HepG2 (cell line): ENCODE measurements around the gene POLA1. TPM values are rescaled to one million over a fixed set of nuclear protein-coding genes. Genes with fewer than 3 reads are reported as not detected.
A peak's percentile ranks its signal among the peaks of the same experiment; 100 is the strongest.

ENCODE experiments used
- ATAC-seq: fragments of 200-7000 bp; cut with Tn5 transposase; 3 replicates; pipeline ENCODE4 v1.9.1; 2020; ENCODE audit warnings: mild to moderate bottlenecking, moderate library complexity
- BruUV-seq: library from RNA; stranded (reverse); fragments of 400-500 nt; replicated peaks from 2 replicates; lab custom pipeline; 2021; lab: Mats Ljungman, UMichigan
- CTCF ChIA-PET: fragments of 300-600 bp; formaldehyde crosslinking; extraction: SDS; loops from one replicate; lab custom pipeline; 2021; ENCODE audit warnings: low total read pairs, inconsistent platforms, low intra/inter-chr PET ratio; lab: Yijun Ruan, JAX
- POLR2A ChIA-PET: fragments of 350-600 bp; sonication (Branson Sonifier 250); formaldehyde crosslinking; loops from one replicate; lab custom pipeline; 2020; ENCODE audit warnings: antibody characterized with exemption, inconsistent platforms; lab: Yijun Ruan, JAX
- DNase-seq: peaks from one replicate; pipeline ENCODE4 v3.0.0-alpha.2; 2015; ENCODE audit warnings: low spot score
- FAIRE-seq: peaks from 3 replicates; lab custom pipeline; 2011; peaks lifted over from hg19 to GRCh38; lab: Jason Lieb, UNC
- H2AFZ ChIP-seq: one replicate; pipeline ENCODE4 v1.6.1; 2011; ENCODE audit warnings: low read length, inconsistent platforms
- H3K27ac ChIP-seq: fragments of 300-600 bp; 3 replicates; pipeline ENCODE4 v1.8.0; 2011; ENCODE audit warnings: mixed run types, mild to moderate bottlenecking, mixed read lengths, low read length, inconsistent platforms; ENCODE audit not compliant: insufficient read depth; ENCODE audit errors: extremely low read length
- H3K27me3 ChIP-seq, 2 experiments: fragments of 200-600 bp in 1 of 2; 2 replicates in 1 of 2; 3 replicates in 1 of 2; pipeline versions ENCODE4 v1.6.0 to v1.8.0; 2011; ENCODE audit warnings: low read length in 2 of 2, mild to moderate bottlenecking in 2 of 2, moderate library complexity in 2 of 2, inconsistent platforms in 1 of 2; ENCODE audit not compliant: insufficient read depth in 2 of 2, control insufficient read depth in 1 of 2
- H3K36me3 ChIP-seq, 2 experiments: fragments of 200-600 bp in 1 of 2; replicated peaks in 1 of 2; 2 replicates in 1 of 2; 3 replicates in 1 of 2; pipeline versions ENCODE4 v1.5.1 to v1.8.0; 2011; ENCODE audit warnings: low read length in 2 of 2, inconsistent platforms in 1 of 2; ENCODE audit not compliant: insufficient read depth in 2 of 2, control insufficient read depth in 1 of 2
- H3K4me1 ChIP-seq: 2 replicates; pipeline ENCODE4 v1.5.1; 2012; ENCODE audit warnings: low read length, inconsistent platforms; ENCODE audit not compliant: insufficient read depth
- H3K4me2 ChIP-seq: 2 replicates; pipeline ENCODE4 v1.6.0; 2011; ENCODE audit warnings: low read depth, low read length, inconsistent platforms
- H3K4me3 ChIP-seq, 3 experiments: fragments of 200-600 bp in 1 of 3; sonication (generic), shearing (Covaris generic) in 1 of 3; replicated peaks in 1 of 3; 2 replicates each; pipeline ENCODE4 v1.5.1; 2011 to 2016; ENCODE audit warnings: low read length in 3 of 3, inconsistent platforms in 2 of 3, low read depth in 2 of 3, mild to moderate bottlenecking in 2 of 3, control low read depth in 1 of 3, mixed read lengths in 1 of 3; ENCODE audit not compliant: insufficient read depth in 1 of 3
- H3K79me2 ChIP-seq: one replicate; pipeline ENCODE4 v1.6.1; 2011; ENCODE audit warnings: low read length, inconsistent platforms; ENCODE audit not compliant: insufficient read depth
- H3K9ac ChIP-seq: 2 replicates; pipeline ENCODE4 v1.6.0; 2011; ENCODE audit warnings: mild to moderate bottlenecking, low read depth, low read length, inconsistent platforms; ENCODE audit not compliant: insufficient read depth
- H3K9me3 ChIP-seq: 2 replicates; pipeline ENCODE4 v1.5.1; 2012; ENCODE audit warnings: mild to moderate bottlenecking, low read length
- H4K20me1 ChIP-seq: 2 replicates; pipeline ENCODE4 v1.6.0; 2011; ENCODE audit warnings: inconsistent platforms, mild to moderate bottlenecking, low read length, moderate library complexity; ENCODE audit not compliant: insufficient read depth
- CAMTA2 ChIP-seq: sonication (generic); formaldehyde crosslinking; IDR thresholded peaks from 2 replicates; pipeline ENCODE4 v1.4.0; 2020; ENCODE audit warnings: mild to moderate bottlenecking, missing genetic modification reagents, borderline replicate concordance
- SOX13 ChIP-seq, 3 experiments: fragments of 450-650 bp in 1 of 3; sonication (generic) in 1 of 3; formaldehyde crosslinking in 1 of 3; IDR thresholded peaks in 2 of 3; conservative IDR thresholded peaks in 1 of 3; 2 replicates each; pipeline versions ENCODE4 v1.5.0 to v1.6.1; 2016 to 2020; ENCODE audit warnings: antibody characterized with exemption in 1 of 3, mild to moderate bottlenecking in 1 of 3, missing compliant biosample characterization in 1 of 3, missing genetic modification reagents in 1 of 3, moderate library complexity in 1 of 3
- ZFP37 ChIP-seq: sonication (generic); formaldehyde crosslinking; IDR thresholded peaks from 2 replicates; pipeline ENCODE4 v1.4.0; 2020; ENCODE audit warnings: missing genetic modification reagents, borderline replicate concordance
- WGBS: methylation state at CpG from one replicate; pipeline ENCODE4 v1.1.6; 2017; ENCODE audit warnings: low lambda C conversion rate; 5-methylcytosine and 5-hydroxymethylcytosine counted together
- in situ Hi-C: cut with HindIII; loops from 2 replicates; pipeline ENCODE4 v1.10.0; 2017; ENCODE audit warnings: low pct_unique_long_range_greater_than_20kb; ENCODE audit not compliant: extremely low pct_ligation_motif_present
- intact Hi-C: fragments of 100-400 bp; cut with micrococcal nuclease; formaldehyde crosslinking; loops from one replicate; pipeline ENCODE4 v1.10.0; 2022; ENCODE audit not compliant: unreplicated experiment
- polyA plus RNA-seq, 8 experiments: library from polyadenylated mRNA; depleted of rRNA in 3 of 8; stranded (reverse) in 7 of 8; unstranded in 1 of 8; fragments of >200 nt; fragmentation: Illumina TruSeq in 4 of 8; extraction: Trizol in 4 of 8; gene quantifications; 2 replicates each; pipeline versions ENCODE4 v1.2.1 to v1.2.3, GENCODE V29; 2011 to 2016; ENCODE audit warnings: low read depth in 4 of 8, missing spikeins in 1 of 8, mixed read lengths in 1 of 8; ENCODE audit not compliant: insufficient read depth in 1 of 8
- total RNA-seq, 5 experiments: library from RNA; depleted of rRNA; stranded (reverse); fragments of >200 nt; fragmentation: Illumina TruSeq; extraction: Trizol; gene quantifications; 2 replicates each; pipeline ENCODE4 v1.2.3, GENCODE V29; 2016; ENCODE audit warnings: low read depth in 1 of 5
- TF ChIP-seq, protein P1 (sequence below): sonication (generic); formaldehyde crosslinking; IDR thresholded peaks from 2 replicates; pipeline ENCODE4 v1.4.0; 2020; ENCODE audit warnings: missing genetic modification reagents, mild to moderate bottlenecking, borderline replicate concordance
- TF ChIP-seq, protein P2 (sequence below): sonication (generic); formaldehyde crosslinking; IDR thresholded peaks from 2 replicates; pipeline ENCODE4 v1.4.0; 2020; ENCODE audit warnings: mild to moderate bottlenecking, low read depth, missing genetic modification reagents

POLA1 gene
- total and polyA plus RNA-seq, 2 of the 13 experiments (the other 11 are each of a cell fraction or from before 2014, with no cell fraction given): 3.3 to 26.5 TPM

DNA sequence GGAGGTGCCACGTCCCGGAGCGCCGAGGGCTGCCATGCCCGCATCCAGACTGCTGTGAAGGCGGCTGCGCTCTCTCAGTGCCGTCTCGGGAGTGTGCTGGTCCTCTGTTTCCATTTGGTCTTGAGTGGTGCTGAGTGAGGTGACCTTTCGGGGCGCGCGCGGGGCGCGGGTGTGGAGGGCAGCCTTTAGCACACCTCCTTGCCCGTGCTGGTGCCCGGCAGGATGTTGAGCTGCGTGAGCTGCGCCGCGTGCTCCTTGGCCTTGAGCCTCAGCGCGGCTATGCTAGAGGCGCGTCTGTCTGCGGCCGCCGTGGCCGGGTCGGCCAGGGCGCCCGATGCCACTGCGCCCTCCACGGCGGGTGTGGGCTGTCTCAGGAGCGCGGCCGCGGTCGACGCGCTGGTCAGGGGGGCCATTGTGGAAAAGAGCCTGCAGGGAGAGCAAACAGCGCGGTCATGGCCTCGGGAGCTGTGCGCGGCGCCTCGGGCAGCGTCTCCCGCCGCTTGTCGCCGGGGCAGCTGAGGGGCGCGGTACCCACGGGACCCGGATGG, 310.8 kb downstream of the POLA1 start:
- no peak for TF ChIP-seq CAMTA2 (CRISPR knock-in tag)
- no peak for TF ChIP-seq SOX13 (IDR thresholded peaks at IDR 0.05)
- no peak for TF ChIP-seq SOX13 (CRISPR knock-in tag; conservative IDR thresholded peaks at IDR 0.05 in 1 of 2, IDR thresholded peaks at IDR 0.05 in 1 of 2)
- intact Hi-C loops: no loop called here
- Histone ChIP-seq H4K20me1 (no peaks in the 10 kb centered on the region), H3K9me3 (no peaks in the 10 kb centered on the region), H3K4me3 (peak overlapping the region in 1 of 3 experiments; percentile 33; a peak in 1 of 6 replicates), H3K27ac (no peak overlapping the region), H3K79me2 (no peaks in the 10 kb centered on the region), H3K9ac (no peak overlapping the region), H3K4me2 (peak overlapping the region; percentile 27; the same call in 1 of the 2 replicates), H2AFZ (no peak overlapping the region), H3K4me1 (peaks cover 6% of the 10 kb centered on the region; the same call in 1 of the 2 replicates), H3K36me3 (no peaks in the 10 kb centered on the region), H3K27me3 (peaks cover 2 to 33% of the 10 kb centered on the region in 2 experiments; a peak in 2 of 5 replicates)
- peak; percentile 21; the same call in 2 of the 3 replicates for ATAC-seq
- no peak for FAIRE-seq
- ChIA-PET POLR2A (no interaction called here), CTCF (no interaction called here)
- no TSS peak for BruUV-seq
- in situ Hi-C loops: no loop called here
- 63% methylated on average over 4 of the region's 59 CpGs for WGBS
- DNase-seq: no peak

DNA sequence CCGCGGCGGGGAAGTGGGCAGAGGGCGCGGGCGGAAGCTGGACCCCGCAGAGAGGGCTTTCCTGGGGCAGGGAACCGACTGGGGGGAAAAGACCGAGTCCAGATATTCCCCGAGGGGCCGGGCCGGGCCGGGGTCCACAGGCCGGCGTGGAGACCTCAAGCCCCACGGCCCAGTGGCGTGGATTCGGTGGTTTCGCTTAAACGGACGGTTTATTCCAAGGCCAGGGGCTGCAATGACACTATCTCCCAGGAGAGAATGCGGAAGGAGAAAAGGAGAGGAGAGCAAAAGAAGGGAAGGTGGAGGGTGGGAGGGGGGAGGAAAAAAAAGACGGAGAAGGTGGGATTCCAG, 311.3 kb downstream of the POLA1 start:
- H3K27ac ChIP-seq: no peak overlapping the region
- BruUV-seq: no TSS peak
- peak overlapping the region in 1 of 3 experiments; percentile 33; a peak in 2 of 6 replicates for H3K4me3 ChIP-seq
- no peaks in the 10 kb centered on the region for H3K9me3 ChIP-seq
- TF ChIP-seq ZFP37: no peak
- TF ChIP-seq, protein P1, sequence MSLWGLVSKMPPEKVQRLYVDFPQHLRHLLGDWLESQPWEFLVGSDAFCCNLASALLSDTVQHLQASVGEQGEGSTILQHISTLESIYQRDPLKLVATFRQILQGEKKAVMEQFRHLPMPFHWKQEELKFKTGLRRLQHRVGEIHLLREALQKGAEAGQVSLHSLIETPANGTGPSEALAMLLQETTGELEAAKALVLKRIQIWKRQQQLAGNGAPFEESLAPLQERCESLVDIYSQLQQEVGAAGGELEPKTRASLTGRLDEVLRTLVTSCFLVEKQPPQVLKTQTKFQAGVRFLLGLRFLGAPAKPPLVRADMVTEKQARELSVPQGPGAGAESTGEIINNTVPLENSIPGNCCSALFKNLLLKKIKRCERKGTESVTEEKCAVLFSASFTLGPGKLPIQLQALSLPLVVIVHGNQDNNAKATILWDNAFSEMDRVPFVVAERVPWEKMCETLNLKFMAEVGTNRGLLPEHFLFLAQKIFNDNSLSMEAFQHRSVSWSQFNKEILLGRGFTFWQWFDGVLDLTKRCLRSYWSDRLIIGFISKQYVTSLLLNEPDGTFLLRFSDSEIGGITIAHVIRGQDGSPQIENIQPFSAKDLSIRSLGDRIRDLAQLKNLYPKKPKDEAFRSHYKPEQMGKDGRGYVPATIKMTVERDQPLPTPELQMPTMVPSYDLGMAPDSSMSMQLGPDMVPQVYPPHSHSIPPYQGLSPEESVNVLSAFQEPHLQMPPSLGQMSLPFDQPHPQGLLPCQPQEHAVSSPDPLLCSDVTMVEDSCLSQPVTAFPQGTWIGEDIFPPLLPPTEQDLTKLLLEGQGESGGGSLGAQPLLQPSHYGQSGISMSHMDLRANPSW (CRISPR knock-in tag): no peak
- TF ChIP-seq, protein P2, sequence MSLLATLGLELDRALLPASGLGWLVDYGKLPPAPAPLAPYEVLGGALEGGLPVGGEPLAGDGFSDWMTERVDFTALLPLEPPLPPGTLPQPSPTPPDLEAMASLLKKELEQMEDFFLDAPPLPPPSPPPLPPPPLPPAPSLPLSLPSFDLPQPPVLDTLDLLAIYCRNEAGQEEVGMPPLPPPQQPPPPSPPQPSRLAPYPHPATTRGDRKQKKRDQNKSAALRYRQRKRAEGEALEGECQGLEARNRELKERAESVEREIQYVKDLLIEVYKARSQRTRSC (CRISPR knock-in tag): no peak
- DNase-seq (no peak), FAIRE-seq (no peak), ATAC-seq (no peak)
- ChIA-PET CTCF (no interaction called here), POLR2A (no interaction called here)
- no peaks in the 10 kb centered on the region for H3K36me3 ChIP-seq
- peak overlapping the region; percentile 27; the same call in 1 of the 2 replicates for H3K4me2 ChIP-seq
- H3K27me3 ChIP-seq: peaks cover 2 to 34% of the 10 kb centered on the region in 2 experiments; a peak in 2 of 5 replicates
- 14% methylated on average over 6 of the region's 23 CpGs for WGBS
- in situ Hi-C loops: no loop called here
- intact Hi-C loops: no loop called here
- no peaks in the 10 kb centered on the region for H3K79me2 ChIP-seq
- peaks cover 6% of the 10 kb centered on the region; the same call in 1 of the 2 replicates for H3K4me1 ChIP-seq
- H3K9ac ChIP-seq: no peak overlapping the region
- no peak overlapping the region for H2AFZ ChIP-seq
- no peaks in the 10 kb centered on the region for H4K20me1 ChIP-seq
